HG03457 (cell line): ENCODE data around the gene SMYD3.

Source experiments
- ATAC-seq: cut with Tn5 transposase; IDR thresholded peaks from one replicate; pipeline ENCODE4 v1.9.1; 2021; ENCODE audit warnings: moderate number of reproducible peaks; ENCODE audit not compliant: unreplicated experiment

The SMYD3 gene

DNA sequence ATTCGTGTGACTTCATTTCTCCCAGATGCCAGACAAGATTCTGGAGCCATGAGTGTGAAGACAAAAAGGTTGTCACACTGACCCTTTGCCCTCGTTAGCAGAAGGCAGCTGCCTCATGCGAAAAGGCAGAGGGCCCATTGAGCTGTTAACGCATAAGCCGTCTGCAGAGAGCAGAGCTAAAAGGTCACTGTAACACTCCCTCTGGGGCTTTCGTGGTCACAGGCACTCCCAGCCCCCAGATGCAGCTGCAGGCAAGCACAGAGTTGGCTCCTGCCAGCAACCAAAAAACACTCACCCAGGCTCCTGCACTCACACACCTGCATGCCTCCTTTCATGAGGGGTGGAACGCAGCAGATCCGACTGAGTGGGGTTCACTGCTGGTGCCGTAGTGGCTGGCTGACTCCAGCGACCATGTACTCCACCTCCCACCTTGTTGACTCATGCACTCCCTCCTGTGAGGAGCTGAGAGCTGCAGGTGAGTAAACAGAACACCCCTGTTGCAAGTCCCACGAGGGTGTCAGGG lies 287.5 kb downstream of the SMYD3 start:
- no peak for ATAC-seq

DNA sequence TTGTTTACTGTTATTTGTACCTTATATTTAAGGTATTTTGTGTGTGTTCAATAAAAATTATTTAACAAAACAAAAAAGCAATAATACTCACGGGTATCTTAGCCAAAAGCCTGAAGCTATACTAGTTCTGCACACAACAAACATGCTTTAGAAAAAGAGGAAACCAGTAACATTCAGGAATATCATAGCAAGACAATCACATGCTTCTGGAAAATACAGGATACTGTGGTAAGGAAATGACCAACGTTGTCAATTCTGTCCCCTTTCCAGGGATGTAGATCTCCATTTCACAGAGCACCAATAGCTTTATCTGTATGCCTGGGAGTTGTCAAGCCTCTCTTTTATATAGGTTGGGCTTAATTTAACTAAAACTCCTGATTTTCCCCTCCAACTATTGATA lies 288.4 kb downstream of the SMYD3 start:
- no peak for ATAC-seq

DNA sequence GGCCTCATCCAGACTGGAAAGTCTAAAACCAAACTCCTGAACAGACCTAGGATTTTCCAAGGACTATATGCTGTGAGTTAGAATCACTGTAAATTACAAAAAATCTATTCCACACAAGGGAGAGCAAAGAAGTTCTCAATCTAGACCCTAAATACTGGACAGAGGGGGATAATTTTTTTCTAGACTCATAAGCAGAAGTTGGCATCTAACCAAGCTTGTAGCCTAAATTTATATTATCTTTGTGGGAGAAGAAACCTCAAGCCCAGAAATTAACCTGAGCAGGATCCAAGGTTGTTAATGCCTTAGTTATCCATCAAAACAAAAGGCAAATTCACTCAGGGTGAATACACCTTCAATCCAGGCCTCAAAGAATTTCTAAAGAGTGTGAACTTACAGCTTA lies 290.2 kb downstream of the SMYD3 start:
- ATAC-seq = no peak

DNA sequence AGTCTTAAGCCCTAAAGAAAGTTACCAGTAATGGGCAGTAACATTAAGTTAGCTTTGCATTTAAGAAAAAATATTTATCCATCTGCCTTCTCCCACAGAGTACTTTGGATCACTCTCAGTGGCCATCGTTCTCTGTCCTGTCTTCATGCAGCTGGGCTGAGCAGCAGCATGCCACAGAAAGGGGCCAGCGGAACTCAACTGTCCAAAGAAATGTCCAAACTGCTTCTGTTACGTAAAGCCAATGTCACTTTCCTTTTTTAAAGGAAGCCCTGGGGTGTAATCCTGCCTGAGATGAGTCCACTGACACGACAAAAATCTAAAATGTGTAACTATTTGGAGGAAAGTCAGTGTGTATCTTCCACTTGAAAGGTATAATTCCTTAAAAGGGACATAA lies 291.6 kb downstream of the SMYD3 start:
- no peak for ATAC-seq

DNA sequence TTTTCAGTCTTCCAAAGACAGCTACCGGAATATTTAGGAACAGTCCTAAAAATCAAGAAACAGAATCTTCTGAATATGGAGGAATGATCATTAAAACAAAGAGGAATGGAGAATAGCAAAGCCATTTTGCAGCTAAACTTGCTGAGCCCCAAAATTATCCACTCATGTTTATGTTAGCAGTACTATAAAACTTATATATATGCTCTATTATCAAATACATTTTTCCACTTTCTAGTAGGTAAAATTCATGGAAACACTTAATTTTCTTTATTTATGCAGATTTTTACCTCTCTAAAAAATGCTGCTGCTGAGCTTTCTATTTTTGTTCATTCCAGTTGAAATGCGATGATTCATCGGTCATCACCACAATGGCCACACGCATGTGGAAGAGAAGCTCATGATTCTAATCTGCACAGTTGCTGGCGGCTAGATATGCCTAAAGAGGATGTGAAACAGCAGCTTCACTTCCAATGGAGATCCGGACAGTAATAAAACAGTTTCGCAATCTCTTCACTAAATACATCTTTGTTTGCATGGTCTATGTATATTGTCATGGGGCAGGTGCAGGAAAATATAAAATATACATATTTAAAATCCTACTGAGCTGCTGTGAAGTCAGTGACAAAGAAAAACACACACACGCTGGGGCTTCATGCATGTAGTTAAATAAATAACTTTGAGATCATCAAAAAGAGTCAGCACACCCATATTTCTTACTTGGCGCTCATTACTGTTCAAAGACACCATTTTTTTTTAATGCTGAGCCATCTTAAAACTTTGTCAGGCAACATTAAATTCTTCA lies 292.2 kb downstream of the SMYD3 start:
- ATAC-seq = peak; percentile 98

DNA sequence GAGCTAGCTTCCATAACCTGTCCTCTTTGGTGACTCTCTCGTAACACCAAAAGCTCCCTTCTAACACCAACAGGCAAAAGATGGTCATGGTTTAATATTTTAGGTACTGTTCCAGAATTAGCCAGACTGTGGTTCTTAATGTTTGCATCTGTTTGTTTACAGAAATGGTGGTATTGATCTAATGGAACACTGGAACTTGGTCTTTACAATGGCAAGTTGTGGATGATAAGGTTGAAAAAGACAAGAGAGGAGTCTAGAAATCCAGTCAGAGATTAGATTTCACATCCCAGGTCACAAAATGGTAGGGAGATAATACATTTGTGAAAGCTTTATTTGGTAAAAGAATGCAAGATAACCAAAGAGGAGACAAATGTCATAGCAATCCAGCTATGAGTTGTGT lies 293.1 kb downstream of the SMYD3 start:
- ATAC-seq = no peak

DNA sequence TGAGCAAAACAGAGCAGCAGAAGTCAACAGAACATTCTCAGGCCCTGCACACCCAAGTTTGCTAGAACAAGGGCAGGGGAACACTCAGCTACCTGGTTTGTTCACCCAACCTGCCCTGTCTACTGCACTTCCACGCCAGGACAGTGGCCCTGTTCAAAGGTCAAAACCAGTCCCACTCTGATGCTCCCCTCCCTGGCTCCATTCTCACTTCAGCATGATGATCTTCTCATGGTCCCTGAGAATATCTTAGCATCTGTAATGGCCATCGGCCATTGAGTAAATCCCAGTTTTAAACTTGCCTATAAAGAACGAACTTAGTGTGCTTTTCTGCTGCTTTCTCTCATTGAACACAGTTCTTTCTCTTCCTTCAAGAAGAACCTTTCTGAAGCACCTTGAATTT lies 293.6 kb downstream of the SMYD3 start:
- ATAC-seq = no peak

DNA sequence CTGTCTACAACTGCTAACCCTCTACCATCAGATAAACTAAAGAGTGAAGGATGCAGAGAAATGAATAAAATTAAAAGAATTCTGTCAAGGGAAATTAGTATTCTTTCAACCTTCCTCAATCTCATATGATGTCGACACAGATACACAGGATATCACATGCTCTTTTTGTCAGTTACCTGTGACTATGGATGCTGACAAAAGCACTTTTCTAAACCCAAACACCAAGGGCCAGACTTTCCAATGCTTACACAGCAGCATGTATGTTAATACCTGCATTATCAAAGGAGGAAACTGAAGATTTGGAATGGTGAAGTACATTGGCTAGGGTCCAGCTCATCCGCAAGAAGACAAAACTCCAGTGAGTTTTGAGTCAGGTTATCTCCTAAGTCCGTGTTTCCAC lies 294.0 kb downstream of the SMYD3 start:
- no peak for ATAC-seq

DNA sequence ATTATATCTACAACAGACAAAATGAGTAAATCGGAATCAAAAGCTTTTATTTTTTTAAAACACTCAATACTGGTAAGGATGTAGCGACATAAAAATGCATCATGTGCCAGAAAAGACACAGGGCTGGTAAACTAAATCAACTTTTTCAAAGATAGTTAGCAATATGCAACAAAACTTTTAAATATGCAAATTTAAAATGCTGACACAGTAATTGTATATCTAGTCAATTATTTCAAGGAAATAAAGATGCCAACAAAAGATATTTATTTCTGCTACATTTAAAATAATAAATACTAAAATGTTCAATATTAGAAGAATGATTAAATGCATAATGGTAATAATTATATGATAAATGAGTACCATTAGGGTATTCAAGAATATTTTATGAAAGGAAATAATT lies 295.1 kb downstream of the SMYD3 start:
- ATAC-seq = no peak

DNA sequence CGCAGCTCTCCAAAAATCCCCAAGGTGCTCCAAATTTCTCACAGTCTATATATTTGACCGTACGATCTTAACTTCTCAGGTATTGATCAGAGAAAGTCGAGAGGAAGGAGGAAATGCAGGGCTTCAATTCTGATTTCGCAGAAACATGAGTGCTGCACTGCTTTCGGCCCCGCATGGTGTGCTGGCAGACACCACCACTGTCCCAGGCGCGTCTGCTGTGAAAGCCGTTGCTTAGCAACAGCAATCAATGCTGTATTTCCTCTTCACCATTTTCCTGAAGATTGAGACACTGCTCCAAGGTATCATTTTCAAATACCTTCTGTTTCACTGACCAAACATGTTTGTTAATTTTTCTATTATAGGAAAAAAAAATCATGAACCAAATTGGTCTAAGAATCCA lies 296.3 kb downstream of the SMYD3 start:
- ATAC-seq = no peak

DNA sequence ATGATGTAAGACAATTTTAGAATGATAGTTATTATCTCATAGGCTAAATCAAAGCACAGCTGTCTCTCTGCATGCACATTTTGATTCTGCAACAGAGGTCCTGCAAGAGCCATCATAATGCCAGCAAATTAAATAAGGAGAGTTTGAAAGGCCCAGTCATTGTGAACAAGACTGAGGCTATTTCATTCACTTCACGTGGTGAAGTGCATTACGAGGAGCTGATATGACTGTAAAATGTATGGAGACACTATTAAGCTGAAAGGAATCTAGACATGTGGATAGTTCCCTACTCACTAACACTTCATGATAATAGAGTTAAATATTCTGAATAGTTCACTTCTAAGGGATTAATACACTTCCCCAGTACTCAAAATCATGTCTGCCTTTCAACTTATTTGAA lies 299.0 kb downstream of the SMYD3 start:
- no peak for ATAC-seq

DNA sequence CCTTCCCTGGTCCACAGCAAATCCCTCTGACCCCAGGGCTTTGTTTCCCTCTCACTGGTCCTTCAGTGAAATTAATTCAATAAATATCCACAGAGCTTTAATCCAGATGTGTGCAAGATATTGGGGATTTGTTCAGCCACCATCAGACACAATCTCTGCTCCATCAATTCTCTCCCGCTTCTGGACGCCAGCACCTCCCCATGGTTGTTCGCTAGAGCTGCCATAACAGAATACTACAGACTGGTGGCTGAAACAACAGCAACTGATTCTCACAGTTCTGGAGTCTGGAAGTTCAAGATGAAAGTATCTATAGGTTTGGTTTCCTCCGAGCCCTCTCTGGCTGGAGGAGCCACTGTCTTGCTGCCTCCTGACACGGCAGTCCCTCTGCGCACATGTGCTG lies 303.9 kb downstream of the SMYD3 start:
- ATAC-seq = no peak

DNA sequence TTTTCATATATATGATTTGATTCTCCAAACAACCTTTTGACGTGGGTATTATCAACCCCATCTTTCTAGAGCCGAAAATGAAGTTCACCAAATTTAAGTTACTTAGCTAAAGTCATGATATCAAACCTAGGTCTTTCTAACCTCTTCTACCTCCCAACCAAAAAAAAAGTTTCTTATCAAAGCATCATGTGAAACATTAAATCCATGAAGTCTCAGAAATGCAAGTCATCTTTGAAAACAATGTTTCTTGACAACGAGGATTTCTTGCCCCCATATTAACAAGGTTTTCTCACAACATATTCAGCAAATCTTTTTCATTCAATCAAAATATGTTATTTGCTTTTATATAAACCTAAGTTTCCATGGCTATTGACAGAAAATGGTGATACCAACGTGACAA lies 306.3 kb downstream of the SMYD3 start:
- ATAC-seq = no peak

DNA sequence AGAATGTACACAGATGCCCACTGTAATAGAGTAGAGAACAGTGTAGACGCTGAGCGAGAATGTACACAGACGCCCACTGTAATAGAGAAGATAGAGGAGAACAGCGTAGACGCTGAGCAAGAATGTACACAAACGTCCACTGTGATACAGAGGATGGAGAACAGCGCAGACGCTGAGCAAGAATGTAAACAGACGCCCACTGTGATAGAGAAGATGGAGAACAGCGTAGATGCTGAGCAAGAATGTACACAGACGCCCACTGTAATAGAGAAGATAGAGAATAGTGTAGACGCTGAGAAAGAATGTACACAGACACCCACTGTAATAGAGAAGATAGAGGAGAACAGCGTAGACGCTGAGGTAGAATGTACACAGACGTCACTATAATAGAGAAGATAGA lies 306.9 kb downstream of the SMYD3 start:
- ATAC-seq = no peak

DNA sequence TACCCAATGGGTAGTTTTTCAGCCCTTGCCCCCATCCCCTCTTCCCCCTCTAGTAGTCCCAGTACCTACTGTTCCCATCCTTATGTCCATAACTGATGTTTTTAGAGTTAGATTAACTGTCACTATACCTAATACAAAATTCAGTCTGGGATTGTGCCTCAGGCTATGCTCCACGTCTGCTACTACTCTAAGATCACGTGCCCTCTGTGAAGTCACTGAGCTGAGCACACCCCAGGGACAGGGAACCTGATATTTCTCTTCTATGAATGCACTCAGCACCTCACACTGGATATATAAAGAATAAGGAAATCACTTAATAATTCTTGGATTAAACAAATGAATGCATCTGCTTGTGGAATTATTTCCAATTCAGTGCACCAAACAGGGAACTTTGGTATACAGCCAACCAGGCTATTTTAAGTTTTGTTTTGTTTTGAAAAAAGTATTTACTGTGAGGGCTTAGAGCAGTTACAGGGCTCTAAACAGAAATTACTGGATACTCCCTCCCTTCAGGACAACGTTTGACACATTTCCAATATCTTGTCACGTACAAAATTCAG lies 307.9 kb downstream of the SMYD3 start:
- ATAC-seq = no peak

DNA sequence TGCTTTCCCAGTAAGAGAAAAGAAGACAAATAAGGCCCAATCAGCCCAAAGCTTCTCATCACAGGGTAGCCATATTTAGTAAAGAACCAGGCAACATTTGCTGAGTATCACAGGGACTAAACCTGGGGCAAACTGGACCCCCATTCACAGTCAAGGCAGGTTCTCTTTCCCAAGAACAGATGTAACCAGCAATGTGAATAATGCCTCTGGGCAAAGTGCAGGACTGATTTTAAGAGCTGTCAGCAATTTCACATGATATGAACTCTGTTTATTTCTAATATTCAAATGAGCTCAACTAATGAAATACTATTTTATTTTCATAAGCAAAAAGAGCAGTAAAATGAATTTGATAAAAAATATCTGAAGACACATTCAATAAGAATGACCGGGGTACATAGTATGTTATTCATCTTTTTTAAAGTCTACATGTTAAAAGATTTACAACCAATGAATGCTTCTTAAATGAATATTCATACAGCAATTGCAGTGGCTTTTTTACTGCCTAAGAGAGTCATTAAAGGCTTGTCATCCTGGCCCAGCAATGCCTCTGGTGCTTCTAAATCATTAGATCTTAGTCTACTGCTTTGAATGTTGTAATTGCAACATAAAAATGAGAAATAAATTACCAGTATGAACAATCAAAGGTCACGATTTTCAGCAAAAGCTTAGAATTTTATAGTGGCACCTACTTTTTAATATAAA lies 308.8 kb downstream of the SMYD3 start:
- no peak for ATAC-seq

DNA sequence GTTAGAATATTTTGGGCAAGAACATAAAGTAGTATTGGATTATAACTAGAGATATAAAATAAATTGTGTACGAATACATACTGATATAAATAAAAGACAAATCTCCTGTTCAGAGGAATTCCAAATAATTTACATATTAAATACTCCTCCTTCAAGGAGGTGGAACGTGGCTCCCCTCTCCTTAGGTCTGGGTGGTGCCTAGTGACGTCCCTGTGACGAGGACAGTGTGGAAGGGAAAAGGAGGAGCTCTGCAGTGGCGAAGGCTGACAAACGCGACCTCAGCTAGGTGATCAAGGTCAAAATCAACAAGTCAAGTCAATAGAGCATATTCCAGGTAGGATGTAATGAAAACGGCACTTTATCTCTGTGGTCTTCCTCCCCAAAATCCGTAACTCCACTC lies 310.0 kb downstream of the SMYD3 start:
- ATAC-seq = no peak

DNA sequence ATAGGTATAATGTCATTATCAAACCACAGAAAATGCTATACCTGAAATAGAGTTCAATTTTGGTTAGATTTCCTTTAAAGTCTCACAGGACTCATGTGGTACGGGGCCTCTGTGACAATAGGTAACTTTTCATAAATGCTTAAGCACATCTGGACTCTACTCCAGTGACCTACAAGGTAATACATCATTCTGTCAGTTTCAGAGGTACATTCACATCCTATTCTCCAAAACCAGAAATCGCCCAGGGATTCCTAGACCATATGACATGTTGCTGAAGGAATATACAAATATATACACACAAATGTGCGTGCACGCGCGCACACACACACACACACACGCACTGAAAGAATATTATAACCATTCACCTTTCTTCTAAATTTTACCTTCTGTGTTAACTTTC lies 311.8 kb downstream of the SMYD3 start:
- ATAC-seq = no peak

DNA sequence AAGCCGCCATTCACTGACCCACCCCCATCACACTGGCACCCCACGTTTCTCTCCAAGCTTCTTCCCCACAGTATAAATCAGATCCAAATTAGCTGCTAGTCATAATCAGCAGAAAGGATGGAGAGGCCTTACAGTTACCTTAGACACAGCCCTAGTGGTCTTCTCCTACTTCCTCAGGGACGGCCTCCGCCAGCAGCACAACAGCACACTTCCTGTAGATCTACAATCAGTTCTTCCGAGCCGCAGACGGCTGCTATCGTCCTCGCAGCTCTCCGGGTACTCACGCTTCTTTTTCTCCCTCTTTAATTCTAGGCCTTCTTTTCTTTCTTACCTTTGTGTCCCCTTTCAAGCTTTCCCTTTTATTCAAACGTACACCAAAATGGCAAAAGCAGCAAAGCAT lies 313.5 kb downstream of the SMYD3 start:
- no peak for ATAC-seq

DNA sequence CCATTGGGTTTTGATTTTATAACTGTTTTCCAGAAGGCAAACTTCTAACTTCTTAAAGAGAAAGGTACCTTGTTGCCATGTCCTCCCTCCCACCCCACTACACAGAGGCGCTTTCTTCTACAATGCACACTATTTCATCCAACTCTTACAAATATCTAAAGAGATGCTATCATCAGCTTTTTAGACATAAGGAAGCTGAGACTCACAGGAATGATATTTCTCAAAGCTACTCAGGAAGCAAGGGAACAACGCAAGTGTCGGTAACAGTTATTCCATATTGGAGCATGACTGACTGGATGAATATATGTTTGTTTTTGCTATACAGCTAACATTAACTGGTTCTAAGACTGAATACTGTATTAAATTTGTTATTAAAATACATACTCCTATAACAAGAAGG lies 318.0 kb downstream of the SMYD3 start:
- ATAC-seq = no peak

DNA sequence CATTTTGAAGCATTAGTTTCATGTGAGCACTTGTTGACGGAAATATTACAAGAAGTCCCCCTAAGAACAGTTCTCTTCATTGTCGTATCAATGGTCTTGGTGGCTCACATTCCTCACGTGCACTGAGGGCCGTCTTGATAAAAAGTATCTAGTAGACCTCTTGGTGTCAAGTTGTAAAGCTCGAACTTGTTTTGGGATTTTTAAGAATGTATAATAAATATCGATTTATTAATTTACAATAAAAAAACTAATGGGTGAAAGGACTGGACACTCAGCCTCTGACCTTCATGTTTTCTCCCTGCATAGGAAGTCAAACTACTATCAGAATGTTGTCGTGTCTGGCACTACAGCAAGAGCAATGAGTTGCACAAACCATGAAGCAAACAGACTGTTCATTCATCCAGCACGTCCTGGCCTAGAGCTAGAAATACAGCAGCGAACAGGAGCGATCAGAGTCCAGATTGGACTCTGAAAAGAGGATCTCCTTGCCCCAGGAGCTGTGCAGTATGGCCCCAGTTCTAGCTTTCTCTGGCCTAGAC lies 319.2 kb downstream of the SMYD3 start:
- no peak for ATAC-seq

DNA sequence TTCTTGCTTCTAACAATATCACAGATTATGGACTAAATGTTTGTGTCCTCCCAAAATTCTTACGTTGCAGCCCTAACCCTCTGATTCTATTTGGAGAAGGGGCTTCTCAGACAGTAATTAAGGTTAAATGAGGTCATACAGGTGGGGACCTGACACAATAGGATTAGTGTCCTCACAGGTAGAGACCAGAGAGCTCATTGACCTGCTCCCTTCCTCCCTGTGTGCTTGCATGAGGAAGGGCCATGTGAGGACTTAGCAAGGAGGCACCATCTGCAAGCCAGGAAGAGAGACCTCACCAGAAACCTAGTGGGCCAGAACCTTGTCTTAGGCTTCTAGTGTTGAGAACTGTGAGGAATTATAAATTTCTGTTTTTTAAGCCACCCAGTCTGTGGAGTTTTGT lies 322.6 kb downstream of the SMYD3 start:
- ATAC-seq = no peak
